C4-2B (cell line): ENCODE results near the gene LEFTY1.

Experiments
- CTCF ChIP-seq: fragments of 450-650 bp; conservative IDR thresholded peaks from 2 replicates; pipeline ENCODE4 v1.5.1; 2017; ENCODE audit warnings: mild to moderate bottlenecking
- ZFX ChIP-seq: fragments of 450-650 bp; IDR thresholded peaks from 2 replicates; pipeline ENCODE4 v1.6.1; 2017

GRCh38 chr1:225860107-225860506 lies 28.8 kb downstream of the LEFTY1 start:
- no peak for TF ChIP-seq CTCF
- TF ChIP-seq ZFX, result no peak
